Loucy (cell line): ENCODE data around the gene STK32C.

Experiments
- H2AFZ ChIP-seq: fragments of 200-600 bp; sonication (generic); 2 replicates; pipeline ENCODE4 v1.6.0; 2016; ENCODE audit warnings: antibody characterized with exemption, mild to moderate bottlenecking, low read length, moderate library complexity
- H3F3A ChIP-seq: fragments of 200-600 bp; 2 replicates; pipeline ENCODE4 v1.6.0; 2016; ENCODE audit warnings: antibody characterized with exemption, low read depth, mild to moderate bottlenecking
- H3K27me3 ChIP-seq: fragments of 200-600 bp; sonication (generic); 2 replicates; pipeline ENCODE4 v1.6.1; 2014; ENCODE audit warnings: low read length, mild to moderate bottlenecking; ENCODE audit not compliant: insufficient read depth, poor library complexity, severe bottlenecking
- H3K36me3 ChIP-seq: fragments of 200-600 bp; sonication (generic); 2 replicates; pipeline ENCODE4 v1.6.1; 2016; ENCODE audit warnings: low read length; ENCODE audit not compliant: insufficient read depth
- H3K4me1 ChIP-seq: fragments of 200-600 bp; sonication (generic); 2 replicates; pipeline ENCODE4 v1.5.1; 2014; ENCODE audit warnings: low read length, mild to moderate bottlenecking; ENCODE audit not compliant: insufficient read depth, poor library complexity, severe bottlenecking
- H3K4me2 ChIP-seq: fragments of 200-600 bp; sonication (generic); 2 replicates; pipeline ENCODE4 v1.6.0; 2014; ENCODE audit warnings: antibody characterized with exemption, low read length, low read depth, mild to moderate bottlenecking; ENCODE audit not compliant: poor library complexity, severe bottlenecking
- H3K4me3 ChIP-seq: fragments of 200-600 bp; sonication (generic); 2 replicates; pipeline ENCODE4 v1.5.1; 2014; ENCODE audit warnings: low read length, mild to moderate bottlenecking, mixed read lengths; ENCODE audit not compliant: poor library complexity, severe bottlenecking
- H3K79me2 ChIP-seq: fragments of 200-600 bp; sonication (generic); 2 replicates; pipeline ENCODE4 v1.6.1; 2014; ENCODE audit warnings: low read length; ENCODE audit not compliant: insufficient read depth
- H3K9ac ChIP-seq: fragments of 200-600 bp; sonication (generic); 2 replicates; pipeline ENCODE4 v1.6.0; 2014; ENCODE audit warnings: mild to moderate bottlenecking, low read depth, low read length, moderate library complexity; ENCODE audit not compliant: poor library complexity, severe bottlenecking
- H3K9me2 ChIP-seq: fragments of 200-600 bp; sonication (generic); replicated peaks from 2 replicates; pipeline ENCODE4 v1.6.1; 2016; ENCODE audit warnings: low read depth, low read length, mixed read lengths
- H3K9me3 ChIP-seq: fragments of 200-600 bp; sonication (generic); 2 replicates; pipeline ENCODE4 v1.6.1; 2014; ENCODE audit warnings: mild to moderate bottlenecking, antibody characterized with exemption, low read length, low read depth; ENCODE audit not compliant: insufficient read depth
- H4K20me1 ChIP-seq: fragments of 200-600 bp; sonication (generic); 2 replicates; pipeline ENCODE4 v1.6.0; 2014; ENCODE audit warnings: antibody characterized with exemption, low read length, mild to moderate bottlenecking; ENCODE audit not compliant: insufficient read depth, poor library complexity, severe bottlenecking
- EZH2phosphoT487 ChIP-seq: fragments of 200-600 bp; IDR thresholded peaks from 2 replicates; pipeline ENCODE4 v1.6.1; 2018; ENCODE audit warnings: antibody characterized with exemption, mild to moderate bottlenecking, moderate library complexity, borderline replicate concordance
- TF ChIP-seq, protein P1 (sequence below): fragments of 200-600 bp; sonication (generic); conservative IDR thresholded peaks from 2 replicates; pipeline ENCODE4 v1.5.1; 2014; ENCODE audit warnings: mild to moderate bottlenecking, antibody characterized with exemption, low read length

STK32C gene

DNA sequence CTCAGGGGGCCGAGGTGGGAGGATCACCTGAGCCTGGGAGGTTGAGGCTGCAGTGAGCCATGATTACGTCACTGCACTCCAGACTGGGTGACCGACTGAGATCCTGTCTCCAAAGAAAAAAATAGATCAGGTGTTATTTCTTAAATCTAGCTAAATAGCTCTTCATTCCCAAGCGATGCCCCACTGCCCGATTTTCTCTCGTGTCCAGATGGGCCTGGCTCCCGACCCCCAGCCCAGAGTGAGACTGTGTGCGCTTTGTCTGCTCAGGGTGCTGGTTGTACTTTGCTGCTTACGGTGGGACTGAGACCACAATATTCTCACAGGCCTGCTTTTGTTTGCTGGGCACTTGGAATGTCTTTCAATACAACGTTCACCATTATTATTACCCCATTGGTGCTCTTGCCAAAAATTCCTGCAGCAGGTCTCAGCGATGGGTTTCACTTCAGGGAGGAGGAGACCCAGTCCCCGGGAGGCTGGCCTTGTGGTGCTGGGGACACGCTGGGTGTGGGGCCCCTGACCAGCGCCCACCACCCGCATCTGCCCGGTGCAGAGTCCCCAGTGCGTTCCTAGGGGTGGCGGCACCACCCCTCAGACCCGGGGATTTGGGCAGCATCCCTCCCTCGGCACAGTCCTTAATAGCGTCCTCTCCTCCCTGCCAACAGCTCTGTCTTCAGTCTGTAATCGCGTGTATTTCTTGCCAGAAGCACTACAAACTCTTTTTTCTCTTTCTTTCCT lies 141.4 kb downstream of the STK32C start:
- no peak overlapping the region for H3K9ac ChIP-seq
- H3K4me1 ChIP-seq: peaks cover 24% of the 10 kb centered on the region
- H3K9me2 ChIP-seq: no peaks in the 10 kb centered on the region
- H3K4me2 ChIP-seq: no peak overlapping the region
- H3K4me3 ChIP-seq: no peak overlapping the region
- H3K36me3 ChIP-seq: no peaks in the 10 kb centered on the region
- no peaks in the 10 kb centered on the region for H4K20me1 ChIP-seq
- H3F3A ChIP-seq: no peaks in the 10 kb centered on the region
- H2AFZ ChIP-seq: no peak overlapping the region
- H3K27me3 ChIP-seq: no peaks in the 10 kb centered on the region
- no peaks in the 10 kb centered on the region for H3K79me2 ChIP-seq
- TF ChIP-seq, protein P1, sequence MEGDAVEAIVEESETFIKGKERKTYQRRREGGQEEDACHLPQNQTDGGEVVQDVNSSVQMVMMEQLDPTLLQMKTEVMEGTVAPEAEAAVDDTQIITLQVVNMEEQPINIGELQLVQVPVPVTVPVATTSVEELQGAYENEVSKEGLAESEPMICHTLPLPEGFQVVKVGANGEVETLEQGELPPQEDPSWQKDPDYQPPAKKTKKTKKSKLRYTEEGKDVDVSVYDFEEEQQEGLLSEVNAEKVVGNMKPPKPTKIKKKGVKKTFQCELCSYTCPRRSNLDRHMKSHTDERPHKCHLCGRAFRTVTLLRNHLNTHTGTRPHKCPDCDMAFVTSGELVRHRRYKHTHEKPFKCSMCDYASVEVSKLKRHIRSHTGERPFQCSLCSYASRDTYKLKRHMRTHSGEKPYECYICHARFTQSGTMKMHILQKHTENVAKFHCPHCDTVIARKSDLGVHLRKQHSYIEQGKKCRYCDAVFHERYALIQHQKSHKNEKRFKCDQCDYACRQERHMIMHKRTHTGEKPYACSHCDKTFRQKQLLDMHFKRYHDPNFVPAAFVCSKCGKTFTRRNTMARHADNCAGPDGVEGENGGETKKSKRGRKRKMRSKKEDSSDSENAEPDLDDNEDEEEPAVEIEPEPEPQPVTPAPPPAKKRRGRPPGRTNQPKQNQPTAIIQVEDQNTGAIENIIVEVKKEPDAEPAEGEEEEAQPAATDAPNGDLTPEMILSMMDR: no peak
- no peak for TF ChIP-seq EZH2phosphoT487
- H3K9me3 ChIP-seq: no peaks in the 10 kb centered on the region

DNA sequence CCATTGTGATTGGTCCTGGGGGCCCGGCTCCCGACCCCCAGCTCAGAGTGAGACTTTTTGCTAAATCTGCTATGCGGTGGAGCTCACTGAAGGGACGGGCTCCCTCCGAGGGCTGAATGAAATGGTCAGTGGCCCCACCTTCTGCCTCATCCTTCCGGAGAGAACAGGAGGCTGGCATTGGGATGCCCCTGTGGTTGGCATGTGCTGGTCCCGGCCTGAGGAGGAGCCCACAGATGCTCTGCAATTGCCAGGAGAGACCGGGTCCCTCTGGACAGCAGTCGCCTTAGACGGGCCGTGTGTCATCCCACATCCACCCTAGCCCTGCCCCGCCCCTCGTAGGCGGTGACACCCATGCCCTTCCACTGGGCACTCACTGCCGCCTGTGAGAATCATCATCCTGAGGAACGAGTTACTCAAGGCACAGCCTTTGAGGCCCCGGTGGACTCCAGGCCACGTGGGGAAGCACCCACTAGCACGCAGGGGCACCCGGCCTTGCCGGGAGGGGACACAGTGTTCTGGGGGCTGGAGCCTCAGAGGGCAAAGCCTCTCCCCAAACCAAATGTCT lies 142.3 kb downstream of the STK32C start:
- no peaks in the 10 kb centered on the region for H3K27me3 ChIP-seq
- no peaks in the 10 kb centered on the region for H3K9me3 ChIP-seq
- peaks cover 24% of the 10 kb centered on the region for H3K4me1 ChIP-seq
- no peak overlapping the region for H2AFZ ChIP-seq
- TF ChIP-seq EZH2phosphoT487: no peak
- TF ChIP-seq, protein P1: no peak
- no peak overlapping the region for H3K4me3 ChIP-seq
- H3K79me2 ChIP-seq: no peaks in the 10 kb centered on the region
- H3K9me2 ChIP-seq: no peaks in the 10 kb centered on the region
- no peak overlapping the region for H3K4me2 ChIP-seq
- no peaks in the 10 kb centered on the region for H4K20me1 ChIP-seq
- no peaks in the 10 kb centered on the region for H3F3A ChIP-seq
- H3K36me3 ChIP-seq: no peaks in the 10 kb centered on the region
- H3K9ac ChIP-seq: no peak overlapping the region

DNA sequence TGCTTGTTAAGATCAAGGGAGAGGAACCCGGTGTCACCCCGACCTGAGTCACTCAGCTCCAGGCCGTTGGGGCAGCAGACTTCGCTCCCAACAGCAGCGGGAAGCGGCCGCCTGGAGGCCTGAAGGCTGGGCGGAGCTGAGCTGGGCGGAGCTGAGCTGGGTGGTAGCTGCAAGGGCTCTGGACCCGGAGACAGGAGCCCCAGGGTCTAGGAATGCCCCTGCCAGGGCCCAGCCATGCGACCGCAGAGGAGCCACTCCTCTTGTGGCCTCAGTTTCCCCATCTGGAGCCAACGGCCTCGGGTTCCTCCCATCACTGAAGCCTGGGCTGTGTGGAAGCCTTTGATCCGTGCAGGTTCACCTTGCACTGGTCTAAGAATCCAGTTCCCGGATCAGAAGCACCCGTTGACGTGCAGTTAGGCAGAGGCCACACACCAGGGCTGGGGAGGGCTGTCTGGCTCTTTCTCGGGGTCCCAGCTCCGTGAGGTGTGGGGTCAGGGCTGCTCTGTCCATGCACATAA lies 142.9 kb downstream of the STK32C start:
- no peaks in the 10 kb centered on the region for H3K27me3 ChIP-seq
- H3K9me2 ChIP-seq: no peaks in the 10 kb centered on the region
- no peaks in the 10 kb centered on the region for H3F3A ChIP-seq
- H3K79me2 ChIP-seq: no peaks in the 10 kb centered on the region
- H4K20me1 ChIP-seq: no peaks in the 10 kb centered on the region
- no peak overlapping the region for H3K4me3 ChIP-seq
- H3K9me3 ChIP-seq: no peaks in the 10 kb centered on the region
- TF ChIP-seq, protein P1: no peak
- TF ChIP-seq EZH2phosphoT487: no peak
- H3K36me3 ChIP-seq: no peaks in the 10 kb centered on the region
- H3K4me2 ChIP-seq: no peak overlapping the region
- peaks cover 24% of the 10 kb centered on the region for H3K4me1 ChIP-seq
- H2AFZ ChIP-seq: no peak overlapping the region
- H3K9ac ChIP-seq: no peak overlapping the region
